IMR-90 (cell line): ENCODE data around the gene C9orf43. TPM values are rescaled to one million over a fixed set of nuclear protein-coding genes. Genes with fewer than 3 reads are reported as not detected.

Source experiments
- ATAC-seq: fragments of 200-7000 bp; cut with Tn5 transposase; 2 replicates; pipeline ENCODE4 v1.9.1; 2020; ENCODE audit warnings: low read depth, mild to moderate bottlenecking, moderate library complexity
- BruUV-seq: library from RNA; stranded (reverse); fragments of 400-500 nt; replicated peaks from 2 replicates; lab custom pipeline; 2021; lab: Mats Ljungman, UMichigan
- CTCF ChIA-PET: fragments of 300-600 bp; formaldehyde crosslinking; extraction: SDS; loops from one replicate; lab custom pipeline; 2021; ENCODE audit warnings: antibody characterized with exemption; lab: Yijun Ruan, JAX
- POLR2A ChIA-PET: fragments of 300-600 bp; sonication (Branson Sonifier 250); formaldehyde crosslinking; loops from one replicate; lab custom pipeline; 2022; ENCODE audit warnings: antibody characterized with exemption; ENCODE audit not compliant: unreplicated experiment; lab: Charles Lee
- DNase-seq: peaks from one replicate; pipeline ENCODE4 v3.0.0; 2013
- H2AFZ ChIP-seq: replicated peaks from 2 replicates; pipeline ENCODE3; 2013; ENCODE audit warnings: low read length, mild to moderate bottlenecking; ENCODE audit not compliant: poor library complexity
- H2AK5ac ChIP-seq: 2 replicates; pipeline ENCODE4 v1.6.1; 2013; ENCODE audit warnings: low read depth, low read length, inconsistent platforms
- H2AK9ac ChIP-seq: replicated peaks from 2 replicates; pipeline ENCODE3; 2013; ENCODE audit warnings: mild to moderate bottlenecking, low read depth, low read length, moderate library complexity; ENCODE audit not compliant: poor library complexity
- H2BK120ac ChIP-seq: 2 replicates; pipeline ENCODE4 v1.6.1; 2013; ENCODE audit warnings: low read depth, low read length, inconsistent platforms
- H2BK15ac ChIP-seq: 3 replicates; pipeline ENCODE4 v1.6.1; 2013; ENCODE audit warnings: low read depth, low read length, inconsistent platforms
- H2BK20ac ChIP-seq: 2 replicates; pipeline ENCODE4 v1.6.1; 2013; ENCODE audit warnings: low read depth, mild to moderate bottlenecking, inconsistent platforms, low read length, moderate library complexity
- H2BK5ac ChIP-seq: 2 replicates; pipeline ENCODE4 v1.6.1; 2013; ENCODE audit warnings: mild to moderate bottlenecking, low read depth, low read length, inconsistent platforms; ENCODE audit not compliant: poor library complexity, severe bottlenecking
- H3K14ac ChIP-seq: replicated peaks from 2 replicates; pipeline ENCODE4 v1.6.1; 2013; ENCODE audit warnings: low read depth, low read length, inconsistent platforms
- H3K18ac ChIP-seq: 2 replicates; pipeline ENCODE4 v1.6.1; 2013; ENCODE audit warnings: low read depth, low read length, control low read depth
- H3K23ac ChIP-seq: 2 replicates; pipeline ENCODE4 v1.6.1; 2013; ENCODE audit warnings: low read depth, low read length, inconsistent platforms
- H3K27ac ChIP-seq: 2 replicates; pipeline ENCODE4 v1.5.1; 2013; ENCODE audit warnings: mild to moderate bottlenecking, control low read depth, low read length; ENCODE audit not compliant: insufficient read depth
- H3K27me3 ChIP-seq: 2 replicates; pipeline ENCODE4 v1.6.1; 2013; ENCODE audit warnings: low read length; ENCODE audit not compliant: control insufficient read depth, insufficient read depth
- H3K36me3 ChIP-seq: 2 replicates; pipeline ENCODE4 v1.6.1; 2013; ENCODE audit warnings: low read length, mixed read lengths; ENCODE audit not compliant: control insufficient read depth, insufficient read depth
- H3K4ac ChIP-seq: 2 replicates; pipeline ENCODE4 v1.6.1; 2013; ENCODE audit warnings: low read depth, low read length, inconsistent platforms
- H3K4me1 ChIP-seq: 2 replicates; pipeline ENCODE4 v1.6.1; 2013; ENCODE audit warnings: low read length, mixed read lengths; ENCODE audit not compliant: control insufficient read depth, insufficient read depth
- H3K4me2 ChIP-seq: 2 replicates; pipeline ENCODE4 v1.6.1; 2013; ENCODE audit warnings: low read depth, mild to moderate bottlenecking, control low read depth, low read length, moderate library complexity
- H3K4me3 ChIP-seq: 2 replicates; pipeline ENCODE4 v1.5.1; 2013; ENCODE audit warnings: low read depth, mild to moderate bottlenecking, control low read depth, low read length, moderate library complexity; ENCODE audit not compliant: insufficient read depth
- H3K56ac ChIP-seq: 2 replicates; pipeline ENCODE4 v1.6.1; 2013; ENCODE audit warnings: low read length, inconsistent platforms; ENCODE audit not compliant: insufficient read depth; ENCODE audit errors: extremely low read depth
- H3K79me1 ChIP-seq, 2 experiments: 2 replicates each; pipeline ENCODE4 v1.6.1; 2013; ENCODE audit warnings: low read length in 2 of 2, inconsistent platforms in 1 of 2, low read depth in 1 of 2
- H3K9ac ChIP-seq: 2 replicates; pipeline ENCODE4 v1.6.1; 2013; ENCODE audit warnings: low read depth, low read length, control low read depth
- H3K9me1 ChIP-seq: 2 replicates; pipeline ENCODE4 v1.6.1; 2013; ENCODE audit warnings: low read length, inconsistent platforms; ENCODE audit not compliant: insufficient read depth
- H3K9me3 ChIP-seq: 2 replicates; pipeline ENCODE4 v1.6.1; 2013; ENCODE audit warnings: low read length; ENCODE audit not compliant: control insufficient read depth, insufficient read depth
- H4K20me1 ChIP-seq: 2 replicates; pipeline ENCODE4 v1.6.1; 2013; ENCODE audit warnings: low read length, inconsistent platforms; ENCODE audit not compliant: insufficient read depth
- H4K5ac ChIP-seq: 2 replicates; pipeline ENCODE4 v1.6.1; 2013; ENCODE audit warnings: mild to moderate bottlenecking, low read depth, low read length, control low read depth
- H4K8ac ChIP-seq, 2 experiments: 2 replicates each; pipeline ENCODE4 v1.6.1; 2013; ENCODE audit warnings: low read depth in 2 of 2, low read length in 2 of 2, control low read depth in 1 of 2, inconsistent platforms in 1 of 2
- H4K91ac ChIP-seq: 2 replicates; pipeline ENCODE4 v1.6.1; 2013; ENCODE audit warnings: low read depth, low read length, inconsistent platforms; ENCODE audit not compliant: insufficient read depth
- CEBPB ChIP-seq: IDR thresholded peaks from 2 replicates; pipeline ENCODE4 v1.6.1; 2012; ENCODE audit warnings: low read depth, low read length, improper control_type of control experiment
- CHD1 ChIP-seq: IDR thresholded peaks from 2 replicates; pipeline ENCODE4 v1.6.1; 2012; ENCODE audit warnings: low read depth, low read length, improper control_type of control experiment
- FOS ChIP-seq: fragments of 150-350 bp; IDR thresholded peaks from 2 replicates; pipeline ENCODE4 v1.6.1; 2016; ENCODE audit warnings: low read depth, low read length
- MAFK ChIP-seq: IDR thresholded peaks from 2 replicates; pipeline ENCODE4 v1.6.1; 2012; ENCODE audit warnings: low read depth, low read length, improper control_type of control experiment
- MAZ ChIP-seq: IDR thresholded peaks from 2 replicates; pipeline ENCODE4 v1.6.1; 2012; ENCODE audit warnings: low read depth, mild to moderate bottlenecking, low read length, improper control_type of control experiment, moderate library complexity, borderline replicate concordance
- MXI1 ChIP-seq: IDR thresholded peaks from 2 replicates; pipeline ENCODE4 v1.6.1; 2012; ENCODE audit warnings: low read depth, mild to moderate bottlenecking, low read length, moderate library complexity, borderline replicate concordance
- NFE2L2 ChIP-seq: fragments of 150-350 bp; IDR thresholded peaks from 2 replicates; pipeline ENCODE4 v1.6.1; 2016; ENCODE audit warnings: low read depth, mild to moderate bottlenecking, low read length
- POLR2A ChIP-seq: IDR thresholded peaks from 2 replicates; pipeline ENCODE4 v1.6.1; 2012; ENCODE audit warnings: mild to moderate bottlenecking, low read depth, low read length
- RAD21 ChIP-seq: IDR thresholded peaks from 2 replicates; pipeline ENCODE4 v1.6.1; 2012; ENCODE audit warnings: low read length, improper control_type of control experiment
- RCOR1 ChIP-seq: IDR thresholded peaks from 2 replicates; pipeline ENCODE4 v1.6.1; 2012; ENCODE audit warnings: mild to moderate bottlenecking, low read length, improper control_type of control experiment; ENCODE audit not compliant: insufficient replicate concordance
- RFX5 ChIP-seq: IDR thresholded peaks from 2 replicates; pipeline ENCODE4 v1.8.0; 2012; ENCODE audit warnings: low read depth, mild to moderate bottlenecking, low read length, moderate library complexity
- WGBS, 2 experiments: methylation state at CpG; one replicate each; pipeline versions ENCODE4 v1.1.5 to v1.1.7; 2013; ENCODE audit warnings: missing lambda C conversion rate in 2 of 2; ENCODE audit not compliant: insufficient read length in 1 of 2; ENCODE audit errors: extremely low coverage in 2 of 2; 5-methylcytosine and 5-hydroxymethylcytosine counted together
- dilution Hi-C: fragments of 300-500 bp; cut with HindIII; formaldehyde crosslinking; loops from one replicate; pipeline ENCODE4 v1.14.3; 2018; ENCODE audit warnings: low sequenced_read_pairs; ENCODE audit not compliant: unreplicated experiment
- in situ Hi-C: fragments of 300-500 bp; cut with MboI; formaldehyde crosslinking; loops from 3 replicates; pipeline ENCODE4 v1.14.3; 2019; ENCODE audit warnings: low sequenced_read_pairs, inconsistent platforms, mixed read lengths
- intact Hi-C: fragments of 100-400 bp; cut with micrococcal nuclease; formaldehyde crosslinking; loops from 2 replicates; pipeline ENCODE4 v1.10.0; 2022
- polyA plus RNA-seq, 3 experiments: library from polyadenylated mRNA; depleted of rRNA; stranded (reverse); fragments of >200 nt; gene quantifications; 2 replicates each; pipeline ENCODE4 v1.2.3, GENCODE V29; 2012; ENCODE audit warnings: low replicate concordance in 1 of 3
- total RNA-seq: library from RNA; depleted of rRNA; stranded (reverse); fragments of >200 nt; gene quantifications from 2 replicates; pipeline ENCODE4 v1.2.3, GENCODE V29; 2012
- TF ChIP-seq, protein P1 (sequence below): fragments of 150-350 bp; IDR thresholded peaks from 2 replicates; pipeline ENCODE4 v1.6.1; 2017; ENCODE audit warnings: mild to moderate bottlenecking, antibody characterized with exemption, low read length, low read depth
- TF ChIP-seq, protein P2 (sequence below): conservative IDR thresholded peaks from 2 replicates; pipeline ENCODE4 v1.5.1; 2012; ENCODE audit warnings: mild to moderate bottlenecking, low read depth, low read length, improper control_type of control experiment
- TF ChIP-seq, protein P3 (sequence below): fragments of 150-350 bp; IDR thresholded peaks from 2 replicates; pipeline ENCODE4 v1.6.1; 2016; ENCODE audit warnings: low read depth, mild to moderate bottlenecking, low read length, moderate library complexity, borderline replicate concordance

C9orf43 gene
- total and polyA plus RNA-seq, 2 of the 4 experiments (the other 2 are of a cell fraction), result 0.36 to 0.46 TPM

DNA sequence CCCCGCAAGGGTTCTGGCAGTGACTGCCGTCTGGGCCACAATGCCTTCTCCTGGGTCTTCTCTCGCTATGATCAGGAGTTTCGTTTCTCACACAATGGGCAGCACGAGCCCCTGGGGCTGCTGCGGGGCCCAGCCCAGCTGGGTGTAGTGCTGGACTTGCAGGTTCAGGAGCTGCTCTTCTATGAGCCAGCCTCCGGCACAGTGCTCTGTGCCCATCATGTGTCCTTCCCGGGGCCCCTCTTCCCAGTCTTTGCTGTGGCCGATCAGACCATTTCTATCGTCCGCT lies 40.7 kb upstream of the C9orf43 start:
- no peak overlapping the region for H2BK120ac ChIP-seq
- POLR2A ChIA-PET, result no interaction called here

More for the DNA sequence above, 40.7 kb upstream of the C9orf43 start:
- DNase-seq (no peak), ATAC-seq (no peak)
- BruUV-seq, result no TSS peak
- Histone ChIP-seq H4K5ac (no peak overlapping the region), H3K9me3 (no peaks in the 10 kb centered on the region), H4K91ac (no peak overlapping the region), H3K56ac (no peak overlapping the region), H2AK5ac (no peak overlapping the region), H4K20me1 (no peaks in the 10 kb centered on the region), H3K27ac (no peak overlapping the region), H4K8ac (no peak overlapping the region), H2AK9ac (no peak overlapping the region), H2BK15ac (no peak overlapping the region), H3K4me1 (no peaks in the 10 kb centered on the region), H3K18ac (no peak overlapping the region), H3K79me1 (no peaks in the 10 kb centered on the region), H3K27me3 (peaks cover 11% of the 10 kb centered on the region; the same call in 1 of the 2 replicates), H3K4ac (no peak overlapping the region), H3K4me2 (no peak overlapping the region), H2BK20ac (no peak overlapping the region), H3K23ac (no peak overlapping the region), H2BK5ac (no peak overlapping the region), H3K9me1 (no peaks in the 10 kb centered on the region), H3K9ac (no peak overlapping the region), H3K14ac (no peak overlapping the region), H3K36me3 (peaks cover 12% of the 10 kb centered on the region; the same call in 1 of the 2 replicates), H2AFZ (no peak overlapping the region), H3K4me3 (no peak overlapping the region)
- CTCF ChIA-PET, result no interaction called here
- in situ Hi-C loops (no loop called here), dilution Hi-C loops (no loop called here), intact Hi-C loops (no loop called here)
- TF ChIP-seq RFX5 (no peak), POLR2A (no peak), CEBPB (no peak), NFE2L2 (no peak), MAZ (no peak), RCOR1 (no peak), FOS (no peak), MXI1 (no peak), MAFK (no peak), CHD1 (no peak), RAD21 (no peak)
- TF ChIP-seq, protein P1, sequence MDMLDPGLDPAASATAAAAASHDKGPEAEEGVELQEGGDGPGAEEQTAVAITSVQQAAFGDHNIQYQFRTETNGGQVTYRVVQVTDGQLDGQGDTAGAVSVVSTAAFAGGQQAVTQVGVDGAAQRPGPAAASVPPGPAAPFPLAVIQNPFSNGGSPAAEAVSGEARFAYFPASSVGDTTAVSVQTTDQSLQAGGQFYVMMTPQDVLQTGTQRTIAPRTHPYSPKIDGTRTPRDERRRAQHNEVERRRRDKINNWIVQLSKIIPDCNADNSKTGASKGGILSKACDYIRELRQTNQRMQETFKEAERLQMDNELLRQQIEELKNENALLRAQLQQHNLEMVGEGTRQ, result no peak
- TF ChIP-seq, protein P2, sequence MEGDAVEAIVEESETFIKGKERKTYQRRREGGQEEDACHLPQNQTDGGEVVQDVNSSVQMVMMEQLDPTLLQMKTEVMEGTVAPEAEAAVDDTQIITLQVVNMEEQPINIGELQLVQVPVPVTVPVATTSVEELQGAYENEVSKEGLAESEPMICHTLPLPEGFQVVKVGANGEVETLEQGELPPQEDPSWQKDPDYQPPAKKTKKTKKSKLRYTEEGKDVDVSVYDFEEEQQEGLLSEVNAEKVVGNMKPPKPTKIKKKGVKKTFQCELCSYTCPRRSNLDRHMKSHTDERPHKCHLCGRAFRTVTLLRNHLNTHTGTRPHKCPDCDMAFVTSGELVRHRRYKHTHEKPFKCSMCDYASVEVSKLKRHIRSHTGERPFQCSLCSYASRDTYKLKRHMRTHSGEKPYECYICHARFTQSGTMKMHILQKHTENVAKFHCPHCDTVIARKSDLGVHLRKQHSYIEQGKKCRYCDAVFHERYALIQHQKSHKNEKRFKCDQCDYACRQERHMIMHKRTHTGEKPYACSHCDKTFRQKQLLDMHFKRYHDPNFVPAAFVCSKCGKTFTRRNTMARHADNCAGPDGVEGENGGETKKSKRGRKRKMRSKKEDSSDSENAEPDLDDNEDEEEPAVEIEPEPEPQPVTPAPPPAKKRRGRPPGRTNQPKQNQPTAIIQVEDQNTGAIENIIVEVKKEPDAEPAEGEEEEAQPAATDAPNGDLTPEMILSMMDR, result no peak
- TF ChIP-seq, protein P3, sequence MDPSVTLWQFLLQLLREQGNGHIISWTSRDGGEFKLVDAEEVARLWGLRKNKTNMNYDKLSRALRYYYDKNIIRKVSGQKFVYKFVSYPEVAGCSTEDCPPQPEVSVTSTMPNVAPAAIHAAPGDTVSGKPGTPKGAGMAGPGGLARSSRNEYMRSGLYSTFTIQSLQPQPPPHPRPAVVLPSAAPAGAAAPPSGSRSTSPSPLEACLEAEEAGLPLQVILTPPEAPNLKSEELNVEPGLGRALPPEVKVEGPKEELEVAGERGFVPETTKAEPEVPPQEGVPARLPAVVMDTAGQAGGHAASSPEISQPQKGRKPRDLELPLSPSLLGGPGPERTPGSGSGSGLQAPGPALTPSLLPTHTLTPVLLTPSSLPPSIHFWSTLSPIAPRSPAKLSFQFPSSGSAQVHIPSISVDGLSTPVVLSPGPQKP, result no peak
- 87% methylated on average over 3 of the region's 11 CpGs; no CpG with 5 or more reads in 1 of the 2 experiments for WGBS, 2 experiments
